ENCODE measurements around the gene KNOP1.
"Not testable (repeated sequence)": the region's sequence is repeated elsewhere in the genome, so short reads cannot be mapped to it uniquely, and the experiment has no call there.

Gene KNOP1

DNA sequence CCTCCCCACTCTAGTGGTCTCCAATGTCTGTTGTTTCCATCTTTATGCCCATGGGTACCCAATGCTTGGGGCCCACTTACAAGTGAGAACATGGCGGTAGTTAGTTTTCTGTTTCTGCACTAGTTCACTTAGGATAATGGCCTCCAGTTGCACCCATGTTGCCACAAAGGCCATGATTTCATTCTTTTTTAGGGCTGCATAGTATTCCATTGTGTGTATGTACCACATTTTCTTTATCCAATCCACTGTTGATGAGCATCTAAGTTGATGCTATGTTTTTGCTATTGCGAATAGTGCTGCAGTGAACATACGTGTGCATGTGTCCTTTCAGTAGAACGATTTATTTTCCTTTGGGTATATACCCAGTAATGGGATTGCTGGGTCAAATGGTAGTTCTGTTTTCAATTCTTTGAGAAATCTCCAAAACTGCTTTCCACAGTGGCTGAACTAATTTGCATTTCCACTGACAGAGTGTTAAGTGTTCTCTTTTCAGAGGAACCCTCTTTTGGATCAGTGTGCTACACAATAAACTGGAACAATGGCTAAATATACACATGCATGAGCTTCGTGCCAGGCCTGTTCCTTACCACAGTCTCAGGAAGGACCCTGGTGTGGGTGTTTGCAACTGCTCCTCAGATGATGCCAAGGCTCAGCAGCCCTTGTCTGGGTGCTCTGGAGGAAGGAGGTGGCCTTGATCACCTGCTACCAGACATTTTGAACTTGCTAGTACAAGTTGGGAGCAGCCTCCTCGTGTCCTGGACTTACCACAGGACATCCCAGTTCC is 34.4 kb downstream of the KNOP1 start:
- no peak for DNase-seq (ENCODE audit: low spot score)

DNA sequence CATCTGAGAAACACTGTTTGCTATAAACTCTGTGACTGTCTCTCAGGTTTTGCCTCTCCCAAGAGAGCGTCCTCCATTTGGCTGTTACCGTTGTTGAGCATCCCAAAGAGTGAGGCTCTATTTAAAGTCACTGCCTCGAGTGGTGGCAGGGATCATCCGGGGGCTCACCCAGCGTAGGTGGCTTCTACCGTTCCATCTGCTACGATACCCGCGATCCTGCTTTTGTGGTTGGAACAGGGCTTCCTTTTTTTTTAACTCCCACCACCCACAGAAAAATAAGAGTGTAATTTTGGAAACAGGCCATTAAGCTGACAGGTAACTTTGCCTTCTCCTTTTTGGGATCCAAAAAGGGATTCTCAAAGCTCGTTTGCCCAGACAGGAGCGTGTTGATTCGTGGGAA is 36.4 kb downstream of the KNOP1 start:
- DNase-seq (ENCODE audit: low spot score): no peak

DNA sequence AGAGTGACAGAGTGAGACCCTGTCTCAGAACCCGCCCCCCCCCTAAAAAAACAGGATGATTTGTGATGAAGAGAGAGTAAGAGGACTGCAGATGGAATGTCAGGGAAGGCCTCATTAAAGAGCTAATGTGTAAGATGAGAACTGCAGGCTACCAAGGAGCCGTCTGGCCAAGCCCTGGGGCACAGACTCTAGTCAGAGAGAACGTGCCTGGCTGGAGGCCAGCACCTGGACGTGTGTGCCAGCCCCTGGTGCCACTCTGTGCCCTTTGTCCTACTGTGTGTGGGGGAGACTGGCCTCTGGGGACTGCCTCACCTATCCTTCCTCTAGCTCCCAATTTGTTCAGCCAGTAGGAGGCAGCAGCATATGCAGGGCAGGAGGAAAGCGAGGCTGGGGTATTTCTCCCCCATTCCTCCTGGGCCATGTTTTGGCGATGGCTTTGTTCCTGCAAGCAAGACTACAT is 37.1 kb downstream of the KNOP1 start:
- no peak for DNase-seq (ENCODE audit: low spot score)

DNA sequence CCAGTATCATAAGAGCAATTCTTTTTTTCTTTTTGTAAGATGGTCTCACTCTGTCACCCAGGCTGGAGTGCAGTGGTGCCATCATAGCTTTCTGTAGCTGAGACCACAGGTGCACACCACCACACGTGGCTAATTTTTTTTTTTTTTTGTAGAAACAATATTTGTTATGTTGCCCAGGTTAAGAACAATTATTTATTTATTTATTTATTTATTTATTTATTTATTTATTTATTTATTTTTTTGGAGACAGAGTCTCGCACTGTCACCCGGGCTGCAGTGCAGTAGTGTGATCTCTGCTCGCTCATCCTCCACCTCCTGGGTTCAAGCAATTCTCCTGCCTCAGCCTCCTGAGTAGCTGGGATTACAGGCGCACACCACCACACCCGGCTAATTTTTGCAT is 38.7 kb downstream of the KNOP1 start:
- DNase-seq (ENCODE audit: low spot score): not testable (repeated sequence)

DNA sequence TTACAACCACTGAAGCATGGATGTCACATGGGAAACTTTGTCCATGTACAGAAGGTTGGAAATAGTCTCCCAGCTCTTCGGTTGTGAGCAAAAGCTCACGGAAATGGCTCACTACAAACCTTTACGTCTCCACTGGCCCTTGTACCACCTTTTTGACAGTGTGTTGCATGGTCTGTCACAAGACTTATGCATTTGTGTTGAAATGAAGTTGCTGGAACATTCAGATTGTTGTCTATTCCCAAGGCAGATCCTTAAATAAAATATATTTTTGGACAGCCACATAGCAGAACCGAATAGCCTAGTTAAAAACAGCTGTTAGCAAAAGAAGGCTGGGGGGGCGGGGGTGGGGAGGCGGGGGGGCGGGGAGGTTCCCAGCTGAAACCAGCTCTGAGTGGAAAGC is 39.2 kb downstream of the KNOP1 start:
- DNase-seq (ENCODE audit: low spot score): no peak

DNA sequence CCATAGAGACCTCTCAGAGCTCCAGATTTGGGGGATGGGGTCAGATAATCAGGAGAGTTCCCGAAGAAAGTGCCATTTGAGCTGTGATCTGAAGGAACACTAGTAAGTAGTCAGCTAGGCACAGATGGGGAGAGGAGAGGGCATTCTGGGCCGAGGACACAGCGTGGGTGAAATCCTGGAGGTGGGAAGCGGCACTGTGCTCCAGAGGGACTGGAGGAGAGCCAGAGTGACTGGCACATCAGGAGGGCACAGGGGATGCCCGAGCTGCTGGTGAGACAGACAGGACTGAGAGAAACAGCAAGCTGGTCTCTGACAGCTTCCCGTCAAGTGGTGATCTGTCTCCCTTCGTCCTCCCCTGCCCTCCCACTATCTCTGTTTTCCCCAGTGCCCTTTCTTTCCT is 40.6 kb downstream of the KNOP1 start:
- no peak for DNase-seq (ENCODE audit: low spot score)

DNA sequence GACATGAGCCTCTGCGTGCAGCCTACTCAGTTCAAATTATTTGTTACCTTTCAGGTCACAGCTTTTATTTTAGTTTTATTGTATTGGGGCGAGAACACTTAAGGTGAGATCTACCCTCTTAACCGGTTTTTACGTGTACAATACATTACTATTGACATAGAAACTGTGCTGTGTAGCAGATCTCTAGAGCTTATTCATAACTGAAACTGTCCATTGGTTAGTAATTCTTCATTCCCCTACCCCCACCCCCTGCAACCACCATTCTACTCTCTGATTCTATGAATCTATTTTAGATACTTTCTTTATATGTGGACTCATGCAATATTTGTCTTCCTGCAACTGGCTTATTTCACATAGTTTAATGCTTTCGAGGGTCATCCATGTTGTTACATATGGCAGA is 43.5 kb downstream of the KNOP1 start:
- DNase-seq (ENCODE audit: low spot score): no peak

DNA sequence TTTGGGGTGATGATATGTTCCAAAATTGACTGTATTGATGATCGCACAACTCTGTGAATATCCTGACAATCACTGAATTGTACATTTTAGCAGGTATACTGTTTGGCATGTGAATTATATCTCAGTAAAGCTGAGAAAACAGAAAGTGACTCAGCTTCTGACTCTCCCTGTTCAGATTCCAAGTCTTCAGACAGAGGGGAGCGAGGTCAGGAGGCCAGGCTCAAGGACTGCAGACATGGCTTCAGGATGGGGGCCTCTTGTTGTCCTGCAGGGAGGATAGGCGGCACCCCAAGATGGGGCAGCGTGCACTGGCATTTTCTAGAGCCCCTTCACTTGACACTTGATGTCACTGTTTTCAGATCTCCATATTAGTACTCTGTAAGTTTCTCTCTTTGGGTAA is 45.6 kb downstream of the KNOP1 start:
- DNase-seq (ENCODE audit: low spot score): no peak

DNA sequence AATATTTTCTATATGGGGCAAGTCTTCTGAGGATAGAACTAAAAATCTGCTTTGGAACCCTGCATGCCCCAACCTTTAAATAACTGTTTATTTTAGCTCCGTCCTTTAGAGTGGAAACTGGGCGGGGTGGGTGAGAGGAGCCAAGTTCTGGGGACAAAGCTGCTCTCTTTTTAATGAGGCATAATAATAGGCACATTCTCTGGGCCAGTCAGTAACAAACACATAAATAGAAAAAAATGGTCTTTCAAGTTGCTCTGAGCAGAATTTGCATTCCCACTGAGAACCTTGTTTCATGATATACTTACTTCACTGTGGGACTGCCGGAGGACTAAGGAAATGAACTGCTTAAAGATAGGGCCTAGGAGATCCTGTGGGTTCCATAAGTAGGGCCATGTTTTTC is 51.5 kb downstream of the KNOP1 start:
- DNase-seq (ENCODE audit: low spot score): no peak

DNA sequence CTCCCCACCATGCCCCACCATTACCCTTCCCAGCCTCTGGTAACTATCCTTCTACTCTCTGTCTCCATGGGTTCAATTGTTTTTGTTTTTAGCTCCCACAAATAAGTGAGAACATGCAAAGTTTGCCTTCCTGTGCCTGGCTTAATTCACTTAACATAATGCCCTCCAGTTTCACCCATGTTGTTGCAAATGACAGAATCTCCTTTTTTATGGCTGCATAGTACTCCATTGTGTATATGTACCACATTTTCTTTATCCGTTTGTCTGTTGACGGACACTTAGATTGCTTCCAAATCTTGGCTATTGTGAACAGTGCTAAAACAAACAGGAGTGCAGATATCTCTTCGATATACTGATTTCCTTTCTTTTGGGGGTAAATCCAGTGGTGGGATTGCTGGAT is 52.7 kb downstream of the KNOP1 start:
- not testable (repeated sequence) for DNase-seq (ENCODE audit: low spot score)

DNA sequence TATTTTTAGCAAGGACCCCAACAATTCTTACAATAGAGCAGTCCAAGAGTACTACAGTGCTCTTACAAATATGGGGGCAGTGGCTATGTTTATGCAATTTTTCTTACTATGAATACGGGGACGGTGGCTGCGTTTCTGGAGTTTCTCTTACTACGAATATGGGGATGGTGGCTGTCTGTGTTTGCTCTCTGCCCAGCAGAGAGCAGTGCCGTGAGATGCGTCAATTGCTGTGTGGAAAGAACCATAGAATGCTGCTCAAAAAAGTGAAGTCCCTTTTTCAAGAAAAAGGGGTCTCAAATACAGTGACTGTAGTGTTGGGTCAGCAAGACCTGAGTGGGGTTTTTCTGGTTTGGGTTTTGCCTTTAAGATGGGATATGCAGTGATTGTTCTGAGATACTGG is 53.9 kb downstream of the KNOP1 start:
- no peak for DNase-seq (ENCODE audit: low spot score)

DNA sequence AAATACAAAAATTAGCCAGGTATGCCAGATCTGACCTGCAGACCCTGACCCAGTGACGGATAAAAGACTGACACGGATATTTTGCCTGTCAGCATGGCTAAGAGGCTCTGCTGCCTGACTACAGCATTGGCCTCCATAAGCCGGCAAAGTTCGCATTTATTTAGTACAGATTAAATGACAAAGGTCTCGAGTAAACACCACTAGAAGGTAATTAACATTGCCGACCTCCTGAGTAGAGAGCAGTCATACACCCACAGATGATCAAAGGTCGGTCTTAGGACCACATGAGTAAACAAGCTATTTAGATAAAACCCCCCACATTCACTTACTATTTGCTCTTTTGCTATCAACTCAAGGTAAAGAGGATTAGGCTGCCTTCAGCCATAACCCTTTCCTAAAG is 55.7 kb downstream of the KNOP1 start:
- DNase-seq (ENCODE audit: low spot score): no peak

DNA sequence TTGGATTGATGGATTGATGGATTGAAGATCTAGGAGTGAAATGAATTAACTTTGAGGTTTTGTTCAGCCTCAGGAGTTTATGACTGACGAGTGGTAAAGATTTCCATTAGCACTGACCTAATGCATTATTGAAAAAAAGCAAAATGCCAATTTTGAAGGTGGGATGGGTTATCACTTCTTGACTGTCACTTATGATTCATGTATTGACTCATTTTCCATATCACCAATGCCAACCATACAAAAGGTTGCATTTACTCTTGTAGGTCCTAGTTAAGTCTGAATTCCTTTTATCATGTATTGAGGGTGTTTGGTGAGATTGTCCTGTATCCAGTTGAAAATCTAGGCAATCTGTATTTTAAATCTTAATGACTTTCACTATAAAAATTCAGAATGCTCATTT is 57.6 kb downstream of the KNOP1 start:
- no peak for DNase-seq (ENCODE audit: low spot score)

DNA sequence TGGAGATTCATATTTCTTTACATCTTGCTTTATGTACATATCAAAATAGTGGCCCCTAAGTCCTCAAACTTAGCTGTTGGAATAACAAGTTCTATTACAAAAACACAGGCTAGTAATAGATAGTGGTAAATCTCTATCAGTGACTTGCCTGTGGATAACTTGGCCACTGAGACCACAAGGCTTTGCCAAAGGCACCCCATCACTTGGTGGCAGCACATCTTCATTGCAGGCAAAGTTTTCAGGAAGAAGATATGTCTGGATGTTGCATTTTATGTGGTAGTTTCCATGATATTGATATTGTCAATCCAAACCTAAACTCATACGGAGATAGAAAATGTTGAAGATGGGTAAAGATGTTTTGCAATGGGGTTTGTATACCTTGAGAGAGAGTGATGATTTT is 58.5 kb downstream of the KNOP1 start:
- no peak for DNase-seq (ENCODE audit: low spot score)

DNA sequence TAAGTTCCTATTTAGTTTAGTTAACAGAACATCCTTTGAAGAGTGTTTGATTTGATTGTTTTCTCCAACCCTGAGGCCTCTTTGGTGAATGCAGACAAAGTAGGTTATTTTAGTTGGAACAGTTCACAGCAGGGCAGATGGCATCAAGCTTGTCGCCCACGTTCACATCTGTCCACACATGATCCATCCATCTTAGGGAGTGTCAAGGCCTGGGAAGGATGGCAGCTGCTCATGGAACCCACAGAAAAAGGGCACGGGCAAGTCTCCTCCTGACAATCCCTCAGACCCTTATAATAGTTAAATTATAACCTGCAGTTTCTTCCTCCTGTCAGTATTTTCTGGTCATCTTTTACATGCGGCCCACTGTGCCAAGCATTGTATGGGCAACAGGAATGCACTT is 60.2 kb downstream of the KNOP1 start:
- no peak for DNase-seq (ENCODE audit: low spot score)

DNA sequence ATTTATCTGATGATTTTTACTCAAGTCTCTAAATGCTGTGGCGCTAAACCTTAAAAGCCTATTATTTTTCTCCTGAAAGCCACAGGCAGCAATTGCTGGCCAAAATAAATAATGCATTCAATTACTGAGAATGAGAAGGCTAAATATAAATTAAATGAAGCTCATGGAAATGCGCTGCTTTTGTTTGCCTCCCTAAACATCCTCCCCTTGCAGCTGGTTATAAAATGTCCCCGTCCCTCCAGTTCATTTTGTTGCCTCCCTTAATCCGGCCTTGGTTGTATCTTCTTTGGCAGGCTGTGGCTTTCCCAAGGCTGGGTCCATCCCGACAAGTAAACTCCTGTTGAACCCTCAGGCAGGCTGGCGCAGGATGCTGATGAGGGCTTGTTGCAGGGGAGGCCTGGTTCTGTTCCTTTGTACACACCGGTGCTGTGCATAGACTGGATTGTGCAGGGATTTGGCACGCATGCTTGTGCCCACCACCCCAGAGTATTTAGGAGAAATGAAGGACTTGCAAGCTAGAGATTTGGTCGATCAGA is 62.7 kb downstream of the KNOP1 start:
- no peak for DNase-seq (ENCODE audit: low spot score)

DNA sequence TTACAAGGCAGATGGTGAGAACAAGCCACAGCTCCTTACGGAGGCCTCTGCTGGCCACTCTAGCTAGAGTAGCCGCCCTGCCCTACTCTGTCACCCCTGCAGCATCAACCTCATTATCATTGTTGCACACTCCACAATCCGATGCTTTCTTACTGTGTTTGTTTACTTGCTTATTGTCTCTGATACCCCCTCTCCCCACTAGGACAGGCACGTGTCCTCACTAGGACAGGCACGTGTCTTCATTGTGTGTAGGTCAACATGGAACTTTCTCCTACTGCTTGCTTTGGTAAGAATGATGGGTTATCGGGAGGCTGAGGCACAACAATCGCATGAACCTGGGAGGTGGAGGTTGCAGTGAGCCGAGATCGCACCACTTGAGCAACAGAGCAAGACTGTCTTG is 63.9 kb downstream of the KNOP1 start:
- no peak for DNase-seq (ENCODE audit: low spot score)
